ENCODE measurements around the gene QSOX1. TPM values are rescaled to one million over a fixed set of nuclear protein-coding genes. Genes with fewer than 3 reads are reported as not detected.

The QSOX1 gene
- total and polyA plus RNA-seq, 9 of the 15 experiments (the other 6 are each of a cell fraction or from before 2014, with no cell fraction given): 4.0 to 53.1 (median 15.0) TPM

- TF ChIP-seq ZBTB49 (CRISPR knock-in tag; IDR thresholded peaks at IDR 0.05; ENCODE audit: borderline replicate concordance) (no peak), MCM2 (IDR thresholded peaks at IDR 0.05; ENCODE audit: low read depth) (no peak), TCF7 (IDR thresholded peaks at IDR 0.05; ENCODE audit: borderline replicate concordance) (peak; percentile 55; the same call in 1 of the 2 replicates), PHTF2 (CRISPR knock-in tag; IDR thresholded peaks at IDR 0.05) (no peak), SMARCE1 (IDR thresholded peaks at IDR 0.05) (peak; percentile 86), HDAC6 (IDR thresholded peaks at IDR 0.05; ENCODE audit: low read depth, low read length) (no peak), DMBX1 (CRISPR knock-in tag; IDR thresholded peaks at IDR 0.05; ENCODE audit: borderline replicate concordance) (peak; percentile 79), ZBED1 (IDR thresholded peaks at IDR 0.05) (no peak), MECOM (CRISPR knock-in tag; IDR thresholded peaks at IDR 0.05) (peak; percentile 97), MAFF (IDR thresholded peaks at IDR 0.05; ENCODE audit: low read length) (no peak), TBP (optimal IDR thresholded peaks at IDR 0.05; ENCODE audit: low read depth, low read length) (no peak), SP1 (CRISPR knock-in tag; IDR thresholded peaks at IDR 0.05) (peak; percentile 51; the same call in 1 of the 2 replicates), ZNF12 (CRISPR knock-in tag; IDR thresholded peaks at IDR 0.05) (no peak), ZNF274 (IDR thresholded peaks at IDR 0.05; ENCODE audit: borderline replicate concordance, low read depth, low read length) (no peak), SMAD4 (CRISPR knock-in tag; conservative IDR thresholded peaks at IDR 0.05) (peak; percentile 97), MLLT1 (IDR thresholded peaks at IDR 0.05) (peak in 1 of 2 experiments; percentile 72; a peak in 2 of 4 replicates), HDAC2 (IDR thresholded peaks at IDR 0.05) (peak; percentile 86; the same call in 1 of the 2 replicates)
- TF ChIP-seq, protein P1, sequence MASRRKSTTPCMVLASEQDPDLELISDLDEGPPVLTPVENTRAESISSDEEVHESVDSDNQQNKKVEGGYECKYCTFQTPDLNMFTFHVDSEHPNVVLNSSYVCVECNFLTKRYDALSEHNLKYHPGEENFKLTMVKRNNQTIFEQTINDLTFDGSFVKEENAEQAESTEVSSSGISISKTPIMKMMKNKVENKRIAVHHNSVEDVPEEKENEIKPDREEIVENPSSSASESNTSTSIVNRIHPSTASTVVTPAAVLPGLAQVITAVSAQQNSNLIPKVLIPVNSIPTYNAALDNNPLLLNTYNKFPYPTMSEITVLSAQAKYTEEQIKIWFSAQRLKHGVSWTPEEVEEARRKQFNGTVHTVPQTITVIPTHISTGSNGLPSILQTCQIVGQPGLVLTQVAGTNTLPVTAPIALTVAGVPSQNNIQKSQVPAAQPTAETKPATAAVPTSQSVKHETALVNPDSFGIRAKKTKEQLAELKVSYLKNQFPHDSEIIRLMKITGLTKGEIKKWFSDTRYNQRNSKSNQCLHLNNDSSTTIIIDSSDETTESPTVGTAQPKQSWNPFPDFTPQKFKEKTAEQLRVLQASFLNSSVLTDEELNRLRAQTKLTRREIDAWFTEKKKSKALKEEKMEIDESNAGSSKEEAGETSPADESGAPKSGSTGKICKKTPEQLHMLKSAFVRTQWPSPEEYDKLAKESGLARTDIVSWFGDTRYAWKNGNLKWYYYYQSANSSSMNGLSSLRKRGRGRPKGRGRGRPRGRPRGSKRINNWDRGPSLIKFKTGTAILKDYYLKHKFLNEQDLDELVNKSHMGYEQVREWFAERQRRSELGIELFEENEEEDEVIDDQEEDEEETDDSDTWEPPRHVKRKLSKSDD (conservative IDR thresholded peaks at IDR 0.05; ENCODE audit: low read length): no peak
- TF ChIP-seq, protein P2, sequence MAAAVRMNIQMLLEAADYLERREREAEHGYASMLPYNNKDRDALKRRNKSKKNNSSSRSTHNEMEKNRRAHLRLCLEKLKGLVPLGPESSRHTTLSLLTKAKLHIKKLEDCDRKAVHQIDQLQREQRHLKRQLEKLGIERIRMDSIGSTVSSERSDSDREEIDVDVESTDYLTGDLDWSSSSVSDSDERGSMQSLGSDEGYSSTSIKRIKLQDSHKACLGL (CRISPR knock-in tag; IDR thresholded peaks at IDR 0.05; ENCODE audit: borderline replicate concordance, poor library complexity, severe bottlenecking): no peak
- TF ChIP-seq, protein P3, sequence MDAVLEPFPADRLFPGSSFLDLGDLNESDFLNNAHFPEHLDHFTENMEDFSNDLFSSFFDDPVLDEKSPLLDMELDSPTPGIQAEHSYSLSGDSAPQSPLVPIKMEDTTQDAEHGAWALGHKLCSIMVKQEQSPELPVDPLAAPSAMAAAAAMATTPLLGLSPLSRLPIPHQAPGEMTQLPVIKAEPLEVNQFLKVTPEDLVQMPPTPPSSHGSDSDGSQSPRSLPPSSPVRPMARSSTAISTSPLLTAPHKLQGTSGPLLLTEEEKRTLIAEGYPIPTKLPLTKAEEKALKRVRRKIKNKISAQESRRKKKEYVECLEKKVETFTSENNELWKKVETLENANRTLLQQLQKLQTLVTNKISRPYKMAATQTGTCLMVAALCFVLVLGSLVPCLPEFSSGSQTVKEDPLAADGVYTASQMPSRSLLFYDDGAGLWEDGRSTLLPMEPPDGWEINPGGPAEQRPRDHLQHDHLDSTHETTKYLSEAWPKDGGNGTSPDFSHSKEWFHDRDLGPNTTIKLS (IDR thresholded peaks at IDR 0.05; ENCODE audit: borderline replicate concordance, low read depth): peak; percentile 50; the same call in 1 of the 2 replicates
Observed at GRCh38 chr1:180116964-180117763, 37.5 kb upstream of the QSOX1 start (continued).

Data from K562 (cell line).